Measurements from ENCODE around the gene PSMA6.

The PSMA6 gene

DNA sequence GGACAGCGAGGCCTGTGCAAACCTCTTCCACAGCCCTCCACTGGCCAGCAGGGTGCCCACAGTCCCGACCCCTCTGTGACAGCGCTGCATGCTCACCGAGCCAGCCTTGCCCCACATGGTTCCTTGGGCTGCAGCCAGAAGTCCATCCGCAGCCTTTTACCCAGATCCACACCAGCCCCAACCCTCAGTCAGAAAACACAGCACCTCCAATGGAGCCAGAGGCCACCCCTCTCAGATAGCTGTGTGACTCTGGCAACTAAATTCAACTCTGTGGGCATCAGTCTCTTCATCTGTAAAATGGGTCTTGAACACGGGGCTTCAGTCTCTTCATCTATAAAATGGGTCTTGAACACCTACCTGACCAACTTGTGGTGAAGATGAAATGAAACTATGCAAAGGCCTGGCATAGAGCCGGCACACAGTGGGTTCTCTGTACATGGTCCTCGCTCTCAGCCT lies 74.4 kb downstream of the PSMA6 start:
- DNase-seq (ENCODE audit: low read depth in 2 of 2): no peak

DNA sequence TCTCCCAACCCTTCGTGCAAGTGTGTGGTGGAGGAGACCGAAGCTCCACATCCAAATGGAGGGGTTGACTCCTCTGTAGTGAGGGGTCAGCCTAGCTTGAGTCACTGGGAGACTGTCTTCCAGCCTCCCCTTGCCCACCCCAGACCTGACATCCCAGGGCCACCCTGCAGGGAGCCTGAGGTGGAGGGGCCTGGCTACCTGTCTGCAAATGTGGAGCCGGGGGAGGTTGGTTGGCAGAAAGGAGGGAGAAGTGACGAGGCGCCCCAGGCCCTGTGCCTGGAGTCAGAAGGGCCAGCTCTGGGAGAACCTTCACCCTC lies 74.8 kb downstream of the PSMA6 start:
- DNase-seq (ENCODE audit: low read depth in 2 of 2): no peak
